HCT116 (cell line): Measurements from ENCODE around the gene TRAF2.

ENCODE experiments used
- CTCF ChIP-seq, 3 experiments: fragments of 200-600 bp in 1 of 3; sonication (generic) in 1 of 3; IDR thresholded peaks in 2 of 3; conservative IDR thresholded peaks in 1 of 3; 2 replicates each; pipeline ENCODE4 v1.5.1; 2012 to 2017; ENCODE audit warnings: low read depth in 2 of 3, low read length in 2 of 3, antibody characterized with exemption in 1 of 3, borderline replicate concordance in 1 of 3, control low read depth in 1 of 3, mild to moderate bottlenecking in 1 of 3, mixed read lengths in 1 of 3, mixed run types in 1 of 3, moderate library complexity in 1 of 3; ENCODE audit not compliant: insufficient read depth in 1 of 3
- EZH2 ChIP-seq: fragments of 200-600 bp; sonication (generic); IDR thresholded peaks from 2 replicates; pipeline ENCODE4 v1.6.1; 2017; ENCODE audit warnings: antibody characterized with exemption, mixed run types
- EZH2phosphoT487 ChIP-seq: fragments of 200-600 bp; IDR thresholded peaks from 2 replicates; pipeline ENCODE4 v1.6.1; 2018; ENCODE audit warnings: antibody characterized with exemption, borderline replicate concordance
- FOSL1 ChIP-seq: IDR thresholded peaks from 2 replicates; pipeline ENCODE4 v1.6.1; 2012; ENCODE audit warnings: low read depth
- MAX ChIP-seq: IDR thresholded peaks from 2 replicates; pipeline ENCODE4 v1.6.1; 2012
- POLR2A ChIP-seq: IDR thresholded peaks from 2 replicates; pipeline ENCODE4 v1.7.0; 2011; ENCODE audit warnings: borderline replicate concordance; ENCODE audit not compliant: insufficient read depth, insufficient read length; ENCODE audit errors: extremely low read depth
- POLR2AphosphoS5 ChIP-seq: IDR thresholded peaks from 2 replicates; pipeline ENCODE4 v1.6.1; 2011; ENCODE audit warnings: mild to moderate bottlenecking, low read depth, low read length, moderate library complexity
- REST ChIP-seq: IDR thresholded peaks from 2 replicates; pipeline ENCODE4 v1.6.1; 2012; ENCODE audit warnings: low read depth
- ZFX ChIP-seq: fragments of 450-650 bp; IDR thresholded peaks from 2 replicates; pipeline ENCODE4 v1.6.1; 2017
- TF ChIP-seq, protein P1 (sequence below): IDR thresholded peaks from 2 replicates; pipeline ENCODE4 v1.6.1; 2011; ENCODE audit warnings: mild to moderate bottlenecking, low read length, moderate library complexity; ENCODE audit not compliant: insufficient replicate concordance; ENCODE audit errors: extremely low read depth

DNA sequence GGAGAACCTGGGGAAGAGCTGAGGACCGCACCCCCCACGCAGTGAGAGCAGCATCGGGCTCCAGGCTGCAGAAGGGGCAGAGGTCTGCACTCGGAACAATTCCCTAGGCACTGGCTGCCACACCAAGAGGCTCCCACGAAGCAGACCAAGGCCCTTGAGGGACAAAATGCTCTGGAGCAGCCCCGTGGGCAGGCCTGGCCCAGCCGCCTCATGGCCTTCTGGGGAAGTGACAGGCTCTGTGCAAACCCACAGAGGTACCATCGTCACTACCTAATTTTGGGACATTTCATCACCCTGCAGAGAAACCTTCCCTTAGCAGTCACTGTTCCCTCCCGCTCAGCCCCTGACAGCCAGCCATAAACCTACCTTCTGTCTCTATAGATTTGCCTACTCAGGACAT, 42.3 kb downstream of the TRAF2 start:
- TF ChIP-seq POLR2AphosphoS5 (no peak), EZH2 (no peak), CTCF (IDR thresholded peaks at IDR 0.05 in 2 of 3, conservative IDR thresholded peaks at IDR 0.05 in 1 of 3; ENCODE audit: borderline replicate concordance in 1 of 3, insufficient read depth in 1 of 3, low read depth in 2 of 3, low read length in 2 of 3) (no peak), REST (no peak), POLR2A (no peak), EZH2phosphoT487 (no peak), FOSL1 (no peak), ZFX (no peak), MAX (no peak)
- TF ChIP-seq, protein P1, sequence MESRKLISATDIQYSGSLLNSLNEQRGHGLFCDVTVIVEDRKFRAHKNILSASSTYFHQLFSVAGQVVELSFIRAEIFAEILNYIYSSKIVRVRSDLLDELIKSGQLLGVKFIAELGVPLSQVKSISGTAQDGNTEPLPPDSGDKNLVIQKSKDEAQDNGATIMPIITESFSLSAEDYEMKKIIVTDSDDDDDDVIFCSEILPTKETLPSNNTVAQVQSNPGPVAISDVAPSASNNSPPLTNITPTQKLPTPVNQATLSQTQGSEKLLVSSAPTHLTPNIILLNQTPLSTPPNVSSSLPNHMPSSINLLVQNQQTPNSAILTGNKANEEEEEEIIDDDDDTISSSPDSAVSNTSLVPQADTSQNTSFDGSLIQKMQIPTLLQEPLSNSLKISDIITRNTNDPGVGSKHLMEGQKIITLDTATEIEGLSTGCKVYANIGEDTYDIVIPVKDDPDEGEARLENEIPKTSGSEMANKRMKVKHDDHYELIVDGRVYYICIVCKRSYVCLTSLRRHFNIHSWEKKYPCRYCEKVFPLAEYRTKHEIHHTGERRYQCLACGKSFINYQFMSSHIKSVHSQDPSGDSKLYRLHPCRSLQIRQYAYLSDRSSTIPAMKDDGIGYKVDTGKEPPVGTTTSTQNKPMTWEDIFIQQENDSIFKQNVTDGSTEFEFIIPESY = no peak
